GM19324 (cell line): Measurements from ENCODE around the gene GTF2IRD2.
"Not testable (repeated sequence)": the region's sequence is repeated elsewhere in the genome, so short reads cannot be mapped to it uniquely, and the experiment has no call there.

Experiments used
- ATAC-seq: cut with Tn5 transposase; IDR thresholded peaks from one replicate; pipeline ENCODE4 v1.9.1; 2021; ENCODE audit warnings: mild to moderate bottlenecking, moderate library complexity; ENCODE audit not compliant: unreplicated experiment, low FRiP score

GTF2IRD2 gene

GRCh38 chr7:74850833-74851721 lies at the start of gene GTF2IRD2:
Gene GTF2IRD2 (minus strand): TSS chr7:74851605. CDS start chr7:74836378, 15,227 bp downstream.
- ATAC-seq, result peak; percentile 93

DNA sequence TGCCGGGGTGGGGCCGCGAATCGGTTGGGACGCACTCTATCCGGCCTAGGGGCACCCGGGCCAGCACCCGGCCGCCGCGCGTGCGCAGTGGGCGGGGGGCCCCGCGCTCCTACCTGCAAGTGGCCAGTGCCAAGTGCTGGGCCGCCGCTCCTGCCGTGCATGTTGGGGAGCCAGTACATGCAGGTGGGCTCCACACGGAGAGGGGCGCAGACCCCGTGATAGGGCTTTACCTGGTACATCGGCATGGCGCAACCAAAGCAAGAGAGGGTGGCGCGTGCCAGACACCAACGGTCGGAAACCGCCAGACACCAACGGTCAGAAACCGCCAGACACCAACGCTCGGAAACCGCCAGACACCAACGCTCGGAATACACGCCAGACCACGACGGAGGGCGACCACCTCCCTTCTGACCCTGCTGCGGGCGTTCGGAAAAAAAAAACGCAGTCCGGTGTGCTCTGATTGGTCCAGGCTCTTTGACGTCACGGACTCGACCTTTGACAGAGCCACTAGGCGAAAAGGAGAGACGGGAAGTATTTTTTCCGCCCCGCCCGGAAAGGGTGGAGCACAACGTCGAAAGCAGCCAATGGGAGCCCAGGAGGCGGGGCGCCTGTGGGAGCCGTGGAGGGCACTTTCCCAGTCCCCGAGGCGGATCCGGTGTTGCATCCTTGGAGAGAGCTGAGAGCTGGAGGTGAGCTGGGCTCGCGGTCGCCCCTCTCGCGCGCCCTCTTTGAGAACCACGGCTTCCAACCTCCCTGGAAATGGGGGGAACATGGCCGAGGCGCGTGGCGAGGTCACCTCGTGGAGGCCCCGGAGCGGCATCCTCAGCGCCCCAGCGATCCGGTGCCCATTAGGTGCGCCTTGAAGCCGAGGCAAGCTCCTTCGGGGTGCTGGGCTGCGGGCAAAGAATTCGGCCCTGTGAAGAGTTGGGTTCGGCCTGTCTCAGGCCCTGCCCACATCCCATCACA lies 39.0 kb upstream of the GTF2IRD2 start:
- peak; percentile 78 for ATAC-seq

DNA sequence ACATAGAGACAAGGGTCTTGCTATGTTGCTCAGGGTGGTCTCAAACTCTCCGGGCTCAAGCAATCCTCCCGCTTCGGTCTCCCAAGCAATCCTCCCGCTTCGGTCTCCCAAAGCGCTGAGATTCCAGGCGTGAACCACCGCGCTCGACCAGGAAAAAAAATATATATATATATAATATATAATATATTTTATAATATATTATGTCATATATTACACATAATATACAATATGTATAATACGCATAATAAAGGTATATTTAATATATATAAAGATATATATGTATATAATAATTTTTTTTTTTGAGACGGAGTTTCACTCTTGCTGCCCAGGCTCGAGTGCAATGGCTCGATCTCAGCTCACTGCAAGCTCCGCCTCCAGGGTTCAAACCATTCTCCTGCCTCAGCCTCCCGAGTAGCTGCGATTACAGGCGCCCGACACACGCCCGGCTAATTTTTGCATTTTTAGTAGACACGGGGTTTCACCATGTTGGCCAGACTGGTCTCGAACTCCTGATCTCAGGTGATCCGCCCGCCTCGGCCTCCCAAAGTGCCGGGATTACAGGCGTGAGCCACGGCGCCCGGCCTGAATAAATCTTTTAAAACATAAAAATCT lies 38.2 kb upstream of the GTF2IRD2 start:
- ATAC-seq, result not testable (repeated sequence)

- not testable (repeated sequence) for ATAC-seq
Observed at GRCh38 chr7:74885295-74885694, 33.9 kb upstream of the GTF2IRD2 start.

DNA sequence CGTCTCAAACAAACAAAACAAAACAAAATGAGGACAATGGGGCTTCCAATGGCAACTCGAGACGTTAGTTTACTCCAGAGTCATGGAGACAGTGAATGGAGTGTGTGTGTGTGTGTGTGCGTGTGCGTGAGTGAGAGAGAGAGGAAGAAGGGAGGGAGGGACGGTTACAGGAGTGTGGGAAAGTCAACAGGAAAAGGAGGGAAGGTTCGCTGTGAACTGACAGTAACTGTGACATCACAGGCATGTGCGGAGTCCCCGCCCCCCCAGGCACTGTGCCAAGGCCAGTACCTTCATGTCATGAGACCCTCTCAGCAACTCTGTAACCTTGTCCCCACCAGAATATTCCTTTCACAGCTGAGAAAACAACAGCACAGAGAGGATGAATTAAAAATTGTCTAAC lies 30.7 kb upstream of the GTF2IRD2 start:
- not testable (repeated sequence) for ATAC-seq

GRCh38 chr7:74874748-74875512 lies 23.5 kb upstream of the GTF2IRD2 start:
- not testable (repeated sequence) for ATAC-seq

- not testable (repeated sequence) for ATAC-seq
Observed at GRCh38 chr7:74874104-74874747, 22.8 kb upstream of the GTF2IRD2 start.

- ATAC-seq, result not testable (repeated sequence)
Observed at GRCh38 chr7:74872542-74872941, 21.1 kb upstream of the GTF2IRD2 start.

GRCh38 chr7:74865777-74866176 lies 14.4 kb upstream of the GTF2IRD2 start:
- ATAC-seq, result not testable (repeated sequence)

DNA sequence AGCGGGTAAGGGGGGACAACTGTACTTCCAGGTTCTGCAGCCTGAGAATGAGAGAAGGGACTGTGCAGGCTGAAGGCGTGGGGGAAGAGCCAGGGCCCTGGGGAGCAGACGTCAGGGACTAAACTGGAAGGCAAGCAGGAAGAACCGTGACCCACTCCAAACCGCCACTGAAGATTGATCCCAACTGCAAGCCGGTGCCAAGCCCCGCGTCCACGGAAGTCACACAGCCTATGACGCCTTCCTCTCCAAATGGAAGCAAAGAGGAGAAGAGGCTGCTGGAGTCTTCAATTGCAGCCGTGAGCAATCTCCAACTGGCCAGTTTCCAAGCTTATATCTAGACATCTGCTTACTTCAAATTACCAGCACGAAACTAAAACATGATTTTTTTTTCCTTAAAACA lies 1.6 kb downstream of the GTF2IRD2 start:
- not testable (repeated sequence) for ATAC-seq

DNA sequence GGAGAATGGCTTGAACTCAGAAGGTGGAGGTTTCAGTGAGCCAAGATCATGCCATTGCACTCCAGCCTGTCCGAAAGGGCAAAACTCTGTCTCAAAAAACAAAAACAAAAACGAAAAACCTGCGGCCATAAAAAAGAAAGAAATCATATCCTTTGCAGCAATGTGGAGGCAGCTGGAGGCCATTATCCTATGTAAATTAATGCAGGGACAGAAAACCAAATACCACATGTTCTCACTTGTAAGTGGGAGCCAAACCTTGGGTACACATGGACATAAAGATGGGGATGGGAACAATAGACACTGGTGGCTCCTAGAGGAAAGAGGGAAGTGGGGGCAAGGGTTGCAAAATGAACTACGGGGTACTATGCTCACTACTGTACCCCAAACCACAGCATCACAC lies 21.0 kb downstream of the GTF2IRD2 start:
- not testable (repeated sequence) for ATAC-seq

DNA sequence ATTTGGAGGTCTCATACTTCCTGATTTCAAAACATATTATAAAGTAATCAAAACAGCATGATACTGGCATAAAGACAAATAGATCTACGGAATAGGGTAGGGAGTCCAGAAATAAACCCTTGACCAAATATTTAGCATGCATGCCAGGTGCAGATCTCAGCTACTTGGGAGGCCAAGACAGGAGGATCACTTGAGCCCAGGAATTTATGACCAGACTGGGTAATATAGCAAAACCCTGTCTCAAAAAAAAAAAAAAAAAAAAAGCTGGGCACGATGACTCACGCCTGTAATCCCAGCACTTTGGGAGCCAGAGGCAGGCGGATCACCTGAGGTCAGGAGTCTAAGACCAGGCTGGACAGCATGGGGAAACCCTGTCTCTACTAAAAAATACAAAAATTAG lies 21.4 kb downstream of the GTF2IRD2 start:
- ATAC-seq, result not testable (repeated sequence)

GRCh38 chr7:74821259-74821658 lies 30.1 kb downstream of the GTF2IRD2 start:
- not testable (repeated sequence) for ATAC-seq

DNA sequence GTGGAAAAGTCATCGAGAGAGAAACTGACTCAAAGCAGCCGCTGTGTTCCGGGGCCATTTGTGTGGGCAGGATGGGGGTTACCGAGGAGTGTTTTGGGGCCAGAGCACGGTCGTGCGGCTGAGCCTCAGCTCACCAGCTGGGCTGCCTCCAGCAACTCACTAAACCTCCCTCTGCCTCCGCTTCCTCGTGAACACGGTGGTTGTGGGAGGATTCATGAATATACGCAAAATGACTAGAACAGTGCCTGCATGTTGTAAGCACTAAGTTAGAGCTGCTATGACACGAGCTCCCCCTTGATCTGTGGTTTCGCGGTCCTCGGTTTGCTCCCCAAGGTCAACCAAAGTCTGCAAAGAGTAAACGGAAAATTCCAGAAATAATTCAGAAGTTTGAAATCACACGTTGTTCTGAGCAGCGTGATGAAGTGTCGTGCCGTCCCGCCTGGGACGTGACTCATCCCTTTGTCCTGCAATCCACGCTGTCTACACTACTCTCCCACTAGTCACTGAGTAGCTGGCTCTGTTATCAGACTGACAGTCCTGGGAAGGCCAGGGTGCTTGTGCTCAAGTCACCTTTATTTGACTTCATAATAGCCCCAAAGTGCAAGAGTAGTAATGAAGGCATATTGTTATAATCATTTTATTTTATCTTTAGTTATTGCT lies 31.1 kb downstream of the GTF2IRD2 start:
- ATAC-seq, result peak; percentile 79

DNA sequence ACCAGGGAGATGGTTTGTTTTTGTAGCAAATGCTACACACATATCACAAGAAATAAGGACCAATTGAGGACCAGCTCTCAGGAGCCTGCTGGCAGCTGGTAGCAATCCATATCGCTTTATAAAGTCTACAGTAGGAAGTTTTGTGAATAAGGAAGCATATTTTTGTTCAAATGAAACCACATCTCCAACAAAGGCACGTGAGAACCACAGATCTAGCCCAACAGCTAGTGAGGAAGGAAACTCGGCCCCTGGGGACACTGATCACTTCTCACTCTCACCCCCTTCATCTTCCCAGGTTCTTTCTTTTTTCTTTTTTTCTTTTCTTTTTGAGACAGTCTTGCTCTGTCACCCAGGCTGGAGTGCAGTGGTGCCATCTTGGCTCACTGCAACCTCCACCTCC lies 35.5 kb downstream of the GTF2IRD2 start:
- ATAC-seq, result not testable (repeated sequence)

DNA sequence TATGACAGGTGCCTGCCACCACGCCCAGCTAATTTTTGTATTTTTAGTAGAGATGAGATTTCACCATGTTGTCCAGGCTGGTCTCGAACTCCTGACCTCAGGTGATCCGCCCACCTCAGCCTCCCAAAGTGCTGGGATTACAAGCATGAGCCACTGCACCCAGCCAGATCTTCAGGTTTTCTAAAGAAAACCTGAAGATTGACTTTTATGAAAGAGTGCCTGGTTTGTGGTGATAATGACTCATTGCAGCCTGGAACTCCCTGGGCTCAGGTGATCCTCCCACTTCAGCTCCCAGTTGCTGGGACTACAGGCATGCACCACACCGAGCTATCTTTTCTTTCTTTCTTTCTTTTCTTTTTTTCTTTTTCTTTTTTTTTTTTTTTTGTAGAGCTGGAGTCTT lies 52.8 kb downstream of the GTF2IRD2 start:
- not testable (repeated sequence) for ATAC-seq

DNA sequence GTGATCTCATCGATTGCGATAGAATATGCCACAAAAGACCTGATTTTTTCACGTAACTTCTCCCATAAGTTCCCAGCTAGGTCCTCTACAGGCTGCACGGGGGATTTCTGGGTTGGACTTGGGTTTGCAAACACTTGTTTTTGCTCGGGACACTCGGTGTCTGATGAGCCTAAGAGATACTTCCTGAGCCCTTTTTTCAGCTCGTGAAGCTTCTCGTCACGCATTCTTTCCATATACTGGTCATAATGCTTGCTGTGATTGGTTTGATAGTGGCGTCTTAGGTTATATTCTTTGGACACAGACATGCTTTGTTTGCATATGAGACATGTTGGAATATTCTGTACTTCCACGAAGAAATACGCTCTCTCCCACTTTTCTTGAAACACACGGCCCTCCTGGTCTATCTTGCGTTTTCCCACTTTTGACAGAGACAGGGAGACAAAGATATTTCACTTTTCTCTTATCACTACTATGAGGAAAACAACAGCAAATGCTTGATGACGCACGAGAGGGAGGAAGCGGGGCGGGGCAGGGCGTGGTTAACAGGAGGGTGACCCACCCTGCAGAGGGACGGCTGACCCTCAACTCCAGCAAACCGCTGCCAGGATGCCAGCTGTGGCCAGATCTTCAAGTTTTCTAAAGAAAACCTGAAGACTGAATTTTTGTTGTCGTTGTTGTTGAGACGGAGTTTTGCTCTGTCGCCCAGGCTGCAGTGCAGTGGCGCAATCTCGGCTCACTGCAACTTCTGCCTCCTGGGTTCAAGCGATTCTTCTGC lies 53.4 kb downstream of the GTF2IRD2 start:
- ATAC-seq, result not testable (repeated sequence)

DNA sequence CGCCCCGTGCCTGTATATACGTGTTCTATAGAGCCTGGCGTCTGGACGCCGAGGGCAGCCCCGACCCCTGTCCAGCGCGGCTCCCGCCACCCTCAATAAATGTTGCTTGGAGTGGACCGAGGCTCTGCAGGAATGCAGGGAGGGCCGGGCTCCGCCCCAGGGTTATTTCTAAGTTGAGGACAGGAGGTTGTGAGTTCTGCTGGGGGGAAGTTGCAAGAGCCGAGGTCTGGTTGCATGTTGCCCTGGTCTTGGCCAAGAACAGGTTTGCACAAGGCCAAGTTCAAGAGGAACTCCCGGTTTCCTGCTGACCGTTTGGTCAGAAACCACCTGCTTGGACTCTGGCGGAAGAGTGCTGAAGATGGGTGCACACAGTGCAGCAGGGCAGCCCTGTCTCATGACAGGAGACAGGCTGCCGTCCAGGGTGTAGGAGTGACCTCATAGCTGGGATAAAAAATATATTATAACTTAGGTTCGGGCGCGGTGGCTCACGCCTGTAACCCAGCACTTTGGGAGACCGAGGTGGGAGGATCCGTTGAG lies 62.1 kb downstream of the GTF2IRD2 start:
- ATAC-seq, result not testable (repeated sequence)
